Measurements from ENCODE around the gene FLCN. TPM values are rescaled to one million over a fixed set of nuclear protein-coding genes. Genes with fewer than 3 reads are reported as not detected.

Gene FLCN
- total and polyA plus RNA-seq, 4 donors: 8.5 to 46.7 (median 28.4) TPM

GRCh38 chr17:17168401-17168800, 68.6 kb downstream of the FLCN start:
- DNase-seq (ENCODE audit: low spot score): no peak
- 95% methylated on average over 5 of the region's 5 CpGs for WGBS
- H3K4me3 ChIP-seq (ENCODE audit: low read depth in 1 of 3, low read length in 3 of 3): no peak overlapping the region
- H3K36me3 ChIP-seq (ENCODE audit: control insufficient read depth in 4 of 4, insufficient read depth in 3 of 4, low read depth in 1 of 4, low read length in 3 of 4): peaks cover 4 to 79% (median 37%) of the 10 kb centered on the region in 4 donors
- no peaks in the 10 kb centered on the region for H3K9me3 ChIP-seq (ENCODE audit: control insufficient read depth in 4 of 4, low read length in 3 of 4)
- H3K4me1 ChIP-seq (ENCODE audit: control insufficient read depth in 4 of 4, insufficient read depth in 4 of 4, low read length in 3 of 4): no peaks in the 10 kb centered on the region
- H3K27me3 ChIP-seq (ENCODE audit: control insufficient read depth in 4 of 4, insufficient read depth in 4 of 4, low read length in 3 of 4): no peaks in the 10 kb centered on the region
- TF ChIP-seq, protein P1, sequence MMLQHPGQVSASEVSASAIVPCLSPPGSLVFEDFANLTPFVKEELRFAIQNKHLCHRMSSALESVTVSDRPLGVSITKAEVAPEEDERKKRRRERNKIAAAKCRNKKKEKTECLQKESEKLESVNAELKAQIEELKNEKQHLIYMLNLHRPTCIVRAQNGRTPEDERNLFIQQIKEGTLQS (IDR thresholded peaks at IDR 0.05): no peak
- no peak for TF ChIP-seq TAF1 (conservative IDR thresholded peaks at IDR 0.05)
- no peak for TF ChIP-seq GABPA (IDR thresholded peaks at IDR 0.05 in 1 of 2, conservative IDR thresholded peaks at IDR 0.05 in 1 of 2)
- no peak for TF ChIP-seq MAX (IDR thresholded peaks at IDR 0.05)
- TF ChIP-seq, protein P2, sequence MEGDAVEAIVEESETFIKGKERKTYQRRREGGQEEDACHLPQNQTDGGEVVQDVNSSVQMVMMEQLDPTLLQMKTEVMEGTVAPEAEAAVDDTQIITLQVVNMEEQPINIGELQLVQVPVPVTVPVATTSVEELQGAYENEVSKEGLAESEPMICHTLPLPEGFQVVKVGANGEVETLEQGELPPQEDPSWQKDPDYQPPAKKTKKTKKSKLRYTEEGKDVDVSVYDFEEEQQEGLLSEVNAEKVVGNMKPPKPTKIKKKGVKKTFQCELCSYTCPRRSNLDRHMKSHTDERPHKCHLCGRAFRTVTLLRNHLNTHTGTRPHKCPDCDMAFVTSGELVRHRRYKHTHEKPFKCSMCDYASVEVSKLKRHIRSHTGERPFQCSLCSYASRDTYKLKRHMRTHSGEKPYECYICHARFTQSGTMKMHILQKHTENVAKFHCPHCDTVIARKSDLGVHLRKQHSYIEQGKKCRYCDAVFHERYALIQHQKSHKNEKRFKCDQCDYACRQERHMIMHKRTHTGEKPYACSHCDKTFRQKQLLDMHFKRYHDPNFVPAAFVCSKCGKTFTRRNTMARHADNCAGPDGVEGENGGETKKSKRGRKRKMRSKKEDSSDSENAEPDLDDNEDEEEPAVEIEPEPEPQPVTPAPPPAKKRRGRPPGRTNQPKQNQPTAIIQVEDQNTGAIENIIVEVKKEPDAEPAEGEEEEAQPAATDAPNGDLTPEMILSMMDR (IDR thresholded peaks at IDR 0.05; ENCODE audit: low read depth, low read length, missing input control): no peak
- no peak for TF ChIP-seq FOXA2 (IDR thresholded peaks at IDR 0.05)
- TF ChIP-seq HNF4A (conservative IDR thresholded peaks at IDR 0.05): no peak
- TF ChIP-seq SP1 (IDR thresholded peaks at IDR 0.05): no peak
- no peak for TF ChIP-seq EGR1 (IDR thresholded peaks at IDR 0.05; ENCODE audit: low read depth in 2 of 2)
- no peak for TF ChIP-seq JUND (IDR thresholded peaks at IDR 0.05)
- no peak for TF ChIP-seq RXRA (IDR thresholded peaks at IDR 0.05)
- TF ChIP-seq, protein P3, sequence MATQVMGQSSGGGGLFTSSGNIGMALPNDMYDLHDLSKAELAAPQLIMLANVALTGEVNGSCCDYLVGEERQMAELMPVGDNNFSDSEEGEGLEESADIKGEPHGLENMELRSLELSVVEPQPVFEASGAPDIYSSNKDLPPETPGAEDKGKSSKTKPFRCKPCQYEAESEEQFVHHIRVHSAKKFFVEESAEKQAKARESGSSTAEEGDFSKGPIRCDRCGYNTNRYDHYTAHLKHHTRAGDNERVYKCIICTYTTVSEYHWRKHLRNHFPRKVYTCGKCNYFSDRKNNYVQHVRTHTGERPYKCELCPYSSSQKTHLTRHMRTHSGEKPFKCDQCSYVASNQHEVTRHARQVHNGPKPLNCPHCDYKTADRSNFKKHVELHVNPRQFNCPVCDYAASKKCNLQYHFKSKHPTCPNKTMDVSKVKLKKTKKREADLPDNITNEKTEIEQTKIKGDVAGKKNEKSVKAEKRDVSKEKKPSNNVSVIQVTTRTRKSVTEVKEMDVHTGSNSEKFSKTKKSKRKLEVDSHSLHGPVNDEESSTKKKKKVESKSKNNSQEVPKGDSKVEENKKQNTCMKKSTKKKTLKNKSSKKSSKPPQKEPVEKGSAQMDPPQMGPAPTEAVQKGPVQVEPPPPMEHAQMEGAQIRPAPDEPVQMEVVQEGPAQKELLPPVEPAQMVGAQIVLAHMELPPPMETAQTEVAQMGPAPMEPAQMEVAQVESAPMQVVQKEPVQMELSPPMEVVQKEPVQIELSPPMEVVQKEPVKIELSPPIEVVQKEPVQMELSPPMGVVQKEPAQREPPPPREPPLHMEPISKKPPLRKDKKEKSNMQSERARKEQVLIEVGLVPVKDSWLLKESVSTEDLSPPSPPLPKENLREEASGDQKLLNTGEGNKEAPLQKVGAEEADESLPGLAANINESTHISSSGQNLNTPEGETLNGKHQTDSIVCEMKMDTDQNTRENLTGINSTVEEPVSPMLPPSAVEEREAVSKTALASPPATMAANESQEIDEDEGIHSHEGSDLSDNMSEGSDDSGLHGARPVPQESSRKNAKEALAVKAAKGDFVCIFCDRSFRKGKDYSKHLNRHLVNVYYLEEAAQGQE (IDR thresholded peaks at IDR 0.05): no peak
- TF ChIP-seq YY1 (IDR thresholded peaks at IDR 0.05): no peak
- TF ChIP-seq FOXA1 (IDR thresholded peaks at IDR 0.05): no peak
- no peak for TF ChIP-seq HNF4G (IDR thresholded peaks at IDR 0.05)
- TF ChIP-seq, protein P4, sequence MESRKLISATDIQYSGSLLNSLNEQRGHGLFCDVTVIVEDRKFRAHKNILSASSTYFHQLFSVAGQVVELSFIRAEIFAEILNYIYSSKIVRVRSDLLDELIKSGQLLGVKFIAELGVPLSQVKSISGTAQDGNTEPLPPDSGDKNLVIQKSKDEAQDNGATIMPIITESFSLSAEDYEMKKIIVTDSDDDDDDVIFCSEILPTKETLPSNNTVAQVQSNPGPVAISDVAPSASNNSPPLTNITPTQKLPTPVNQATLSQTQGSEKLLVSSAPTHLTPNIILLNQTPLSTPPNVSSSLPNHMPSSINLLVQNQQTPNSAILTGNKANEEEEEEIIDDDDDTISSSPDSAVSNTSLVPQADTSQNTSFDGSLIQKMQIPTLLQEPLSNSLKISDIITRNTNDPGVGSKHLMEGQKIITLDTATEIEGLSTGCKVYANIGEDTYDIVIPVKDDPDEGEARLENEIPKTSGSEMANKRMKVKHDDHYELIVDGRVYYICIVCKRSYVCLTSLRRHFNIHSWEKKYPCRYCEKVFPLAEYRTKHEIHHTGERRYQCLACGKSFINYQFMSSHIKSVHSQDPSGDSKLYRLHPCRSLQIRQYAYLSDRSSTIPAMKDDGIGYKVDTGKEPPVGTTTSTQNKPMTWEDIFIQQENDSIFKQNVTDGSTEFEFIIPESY (IDR thresholded peaks at IDR 0.05): no peak
- no peak overlapping the region for H3K9ac ChIP-seq (ENCODE audit: low read depth in 1 of 2, low read length in 2 of 2)
- no peak overlapping the region for H3K27ac ChIP-seq (ENCODE audit: low read depth in 1 of 2, low read length in 2 of 2)

DNA sequence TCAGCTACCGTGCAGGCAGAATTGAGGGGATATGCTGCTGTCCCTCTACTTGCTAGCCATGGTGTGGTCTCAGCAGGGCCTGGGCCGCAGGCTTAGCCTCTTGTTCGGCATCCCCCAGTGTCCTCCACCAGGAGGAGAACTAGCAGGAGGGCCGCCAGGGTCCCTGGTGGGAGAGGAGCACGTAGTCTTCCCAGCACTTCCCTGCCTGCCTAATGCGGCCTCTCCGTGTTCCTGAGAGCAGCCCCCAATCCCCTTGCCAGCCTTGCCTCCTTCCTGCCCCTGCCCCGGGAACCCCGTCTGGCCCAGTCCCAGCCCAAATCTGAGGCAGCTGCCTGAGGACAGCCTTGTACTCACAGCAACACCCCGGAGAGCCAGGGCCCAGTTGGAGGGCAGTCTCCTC, 69.0 kb downstream of the FLCN start:
- Histone ChIP-seq H3K4me3 (ENCODE audit: low read depth in 1 of 3, low read length in 3 of 3) (no peak overlapping the region), H3K36me3 (ENCODE audit: control insufficient read depth in 4 of 4, insufficient read depth in 3 of 4, low read depth in 1 of 4, low read length in 3 of 4) (peaks cover 4 to 79% (median 39%) of the 10 kb centered on the region in 4 donors), H3K9ac (ENCODE audit: low read depth in 1 of 2, low read length in 2 of 2) (no peak overlapping the region), H3K27me3 (ENCODE audit: control insufficient read depth in 4 of 4, insufficient read depth in 4 of 4, low read length in 3 of 4) (no peaks in the 10 kb centered on the region), H3K9me3 (ENCODE audit: control insufficient read depth in 4 of 4, low read length in 3 of 4) (no peaks in the 10 kb centered on the region), H3K27ac (ENCODE audit: low read depth in 1 of 2, low read length in 2 of 2) (no peak overlapping the region), H3K4me1 (ENCODE audit: control insufficient read depth in 4 of 4, insufficient read depth in 4 of 4, low read length in 3 of 4) (no peaks in the 10 kb centered on the region)
- WGBS: 95% methylated on average over 10 of the region's 10 CpGs
- no peak for DNase-seq (ENCODE audit: low spot score)
- TF ChIP-seq FOXA1 (IDR thresholded peaks at IDR 0.05) (no peak), JUND (IDR thresholded peaks at IDR 0.05) (no peak), FOXA2 (IDR thresholded peaks at IDR 0.05) (no peak), RXRA (IDR thresholded peaks at IDR 0.05) (no peak), HNF4G (IDR thresholded peaks at IDR 0.05) (no peak), MAX (IDR thresholded peaks at IDR 0.05) (no peak)
- TF ChIP-seq, protein P4 (IDR thresholded peaks at IDR 0.05): no peak
- TF ChIP-seq, protein P3 (IDR thresholded peaks at IDR 0.05): no peak
